Liver (tissue), 3 donors: ENCODE results near the gene FGF12.

Experiments used
- ATF3 ChIP-seq: IDR thresholded peaks from 2 replicates; pipeline ENCODE4 v1.6.1; 2016; ENCODE audit warnings: antibody characterized with exemption
- CTCF ChIP-seq: fragments of 150-350 bp; IDR thresholded peaks from 2 replicates; pipeline ENCODE4 v1.5.1; 2017; ENCODE audit warnings: improper control_type of control experiment, low read depth, low read length; ENCODE audit not compliant: missing input control
- GABPA ChIP-seq, 2 donors: IDR thresholded peaks in 1 of 2; conservative IDR thresholded peaks in 1 of 2; 2 replicates each; pipeline ENCODE4 v1.6.1; 2016; ENCODE audit warnings: antibody characterized with exemption in 2 of 2, mild to moderate bottlenecking in 1 of 2, moderate library complexity in 1 of 2
- HNF4A ChIP-seq, 2 donors: conservative IDR thresholded peaks; 2 replicates each; pipeline ENCODE4 v1.6.1; 2016; ENCODE audit warnings: antibody characterized with exemption in 2 of 2, mild to moderate bottlenecking in 2 of 2
- JUND ChIP-seq, 2 donors: IDR thresholded peaks; 2 replicates each; pipeline ENCODE4 v1.6.1; 2016; ENCODE audit warnings: antibody characterized with exemption in 2 of 2
- MAX ChIP-seq: IDR thresholded peaks from 2 replicates; pipeline ENCODE4 v1.6.1; 2016; ENCODE audit warnings: antibody characterized with exemption
- RAD21 ChIP-seq, 2 donors: IDR thresholded peaks; 2 replicates each; pipeline ENCODE4 v1.6.1; 2016; ENCODE audit warnings: antibody characterized with exemption in 2 of 2, mild to moderate bottlenecking in 2 of 2
- SP1 ChIP-seq: IDR thresholded peaks from 2 replicates; pipeline ENCODE4 v1.6.1; 2018; ENCODE audit warnings: antibody characterized with exemption, mild to moderate bottlenecking
- YY1 ChIP-seq: IDR thresholded peaks from 2 replicates; pipeline ENCODE4 v1.6.1; 2016; ENCODE audit warnings: antibody characterized with exemption, mild to moderate bottlenecking
- donor health status: healthy.
- donor health status: healthy.

- TF ChIP-seq HNF4A (conservative IDR thresholded peaks at IDR 0.05) (no peak), RAD21 (IDR thresholded peaks at IDR 0.05) (no peak), GABPA (IDR thresholded peaks at IDR 0.05 in 1 of 2, conservative IDR thresholded peaks at IDR 0.05 in 1 of 2) (no peak), MAX (no peak), CTCF (no peak), ATF3 (no peak), SP1 (no peak), JUND (IDR thresholded peaks at IDR 0.05) (no peak), YY1 (no peak)
Observed at GRCh38 chr3:192354687-192355086, 372.7 kb downstream of the FGF12 start.
